Measurements from ENCODE around the gene KRT80. TPM values are rescaled to one million over a fixed set of nuclear protein-coding genes. Genes with fewer than 3 reads are reported as not detected.
A peak's percentile ranks its signal among the peaks of the same experiment; 100 is the strongest.

KRT80 gene
- total RNA-seq, 1 donor from 2014 or later: 8.6 TPM

DNA sequence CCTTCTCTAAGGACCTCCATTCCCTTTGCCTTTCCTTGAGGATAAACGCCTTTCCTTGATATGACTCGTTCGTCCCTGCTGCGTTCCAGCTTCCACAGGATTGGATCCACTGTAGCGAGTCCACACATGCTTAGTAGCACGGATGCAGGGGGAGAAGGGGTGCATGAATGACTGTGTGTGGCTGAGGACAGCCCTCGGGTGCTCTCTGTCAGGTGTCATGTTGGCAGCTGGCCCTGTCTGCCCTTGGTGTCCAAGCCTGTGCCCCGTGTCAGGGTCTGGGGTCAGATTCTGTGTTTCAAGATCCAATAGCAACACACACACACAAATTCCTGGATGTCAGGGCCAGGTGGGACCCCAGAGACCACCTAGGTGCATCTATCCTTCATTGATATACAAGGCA, 17.5 kb upstream of the KRT80 start:
- peak; percentile 42 for DNase-seq
- H3K9me3 ChIP-seq: no peaks in the 10 kb centered on the region

DNA sequence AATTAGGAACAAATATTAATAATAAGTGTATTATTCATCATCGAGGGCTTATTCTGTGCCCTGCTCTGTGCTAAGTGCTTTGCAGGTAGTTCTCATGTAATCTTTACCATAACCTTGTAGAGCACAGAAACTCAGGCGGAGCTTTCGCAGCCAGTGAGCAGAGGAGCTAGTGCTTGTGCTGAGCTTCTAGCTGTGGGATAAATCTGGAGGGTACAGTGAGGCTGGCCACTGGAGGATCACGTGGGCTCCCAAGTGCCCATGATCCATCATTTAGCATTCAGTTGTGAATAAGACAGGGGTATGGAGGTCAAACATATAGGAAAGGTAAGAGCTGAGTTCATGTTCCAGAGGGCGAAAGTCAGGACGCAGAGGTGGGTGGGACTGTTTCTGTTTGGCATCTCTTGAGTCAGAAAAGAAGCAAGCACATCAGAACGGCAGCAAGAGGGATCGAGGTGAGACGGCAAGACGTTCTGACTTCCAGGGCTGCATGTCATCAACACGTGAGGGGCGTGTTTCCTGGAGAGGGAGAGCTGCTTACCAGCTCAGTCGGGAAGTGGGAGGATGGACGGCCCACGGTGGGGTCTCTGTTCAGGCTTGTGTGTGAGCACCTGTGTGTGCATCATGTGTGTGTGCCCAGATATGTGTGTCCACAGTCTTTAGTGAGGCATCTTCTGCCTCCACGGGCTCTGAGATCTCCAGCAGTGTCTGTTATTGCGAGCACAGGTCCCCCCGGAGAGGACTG, 16.8 kb upstream of the KRT80 start:
- intact Hi-C loops (cut with DNase I): no loop called here

More for the DNA sequence above, 17.5 kb upstream of the KRT80 start:
- Histone ChIP-seq H3K4me1 (peaks cover 12% of the 10 kb centered on the region), H3K36me3 (no peaks in the 10 kb centered on the region), H3K27ac (no peak overlapping the region), H3K4me3 (no peak overlapping the region), H3K27me3 (peaks cover 4% of the 10 kb centered on the region)
- no peak for ATAC-seq
- intact Hi-C loops (cut with DNase I): no loop called here
- TF ChIP-seq, protein P1, sequence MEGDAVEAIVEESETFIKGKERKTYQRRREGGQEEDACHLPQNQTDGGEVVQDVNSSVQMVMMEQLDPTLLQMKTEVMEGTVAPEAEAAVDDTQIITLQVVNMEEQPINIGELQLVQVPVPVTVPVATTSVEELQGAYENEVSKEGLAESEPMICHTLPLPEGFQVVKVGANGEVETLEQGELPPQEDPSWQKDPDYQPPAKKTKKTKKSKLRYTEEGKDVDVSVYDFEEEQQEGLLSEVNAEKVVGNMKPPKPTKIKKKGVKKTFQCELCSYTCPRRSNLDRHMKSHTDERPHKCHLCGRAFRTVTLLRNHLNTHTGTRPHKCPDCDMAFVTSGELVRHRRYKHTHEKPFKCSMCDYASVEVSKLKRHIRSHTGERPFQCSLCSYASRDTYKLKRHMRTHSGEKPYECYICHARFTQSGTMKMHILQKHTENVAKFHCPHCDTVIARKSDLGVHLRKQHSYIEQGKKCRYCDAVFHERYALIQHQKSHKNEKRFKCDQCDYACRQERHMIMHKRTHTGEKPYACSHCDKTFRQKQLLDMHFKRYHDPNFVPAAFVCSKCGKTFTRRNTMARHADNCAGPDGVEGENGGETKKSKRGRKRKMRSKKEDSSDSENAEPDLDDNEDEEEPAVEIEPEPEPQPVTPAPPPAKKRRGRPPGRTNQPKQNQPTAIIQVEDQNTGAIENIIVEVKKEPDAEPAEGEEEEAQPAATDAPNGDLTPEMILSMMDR (IDR thresholded peaks at IDR 0.05): no peak

DNA sequence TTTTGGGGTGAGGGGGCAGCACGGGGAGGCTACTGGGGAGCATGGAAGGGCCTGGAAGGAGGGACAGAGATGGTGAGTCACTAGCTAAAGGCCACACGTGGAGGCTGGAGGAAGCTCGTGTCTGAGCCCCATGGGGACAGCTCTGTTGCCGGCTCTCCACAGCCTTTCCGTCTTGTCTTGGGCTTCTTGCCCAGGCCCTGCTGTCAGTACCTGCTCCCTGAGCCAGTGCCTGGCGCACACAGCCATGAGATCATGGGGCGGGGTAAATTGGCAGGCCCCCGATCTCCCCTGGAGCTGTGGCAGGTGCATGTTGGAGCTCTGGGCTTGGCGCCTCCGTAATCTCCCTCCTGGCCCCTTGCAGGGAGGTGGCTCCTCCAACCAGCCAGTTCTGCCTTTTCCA, 16.1 kb upstream of the KRT80 start:
- no peak overlapping the region for H3K27ac ChIP-seq
- H3K36me3 ChIP-seq: no peaks in the 10 kb centered on the region
- TF ChIP-seq, protein P1 (IDR thresholded peaks at IDR 0.05): no peak
- peaks cover 4% of the 10 kb centered on the region for H3K27me3 ChIP-seq
- no peaks in the 10 kb centered on the region for H3K9me3 ChIP-seq
- peak; percentile 36 for ATAC-seq
- peak; percentile 69 for DNase-seq
- no peak overlapping the region for H3K4me3 ChIP-seq
- intact Hi-C loops (cut with DNase I): no loop called here
- peaks cover 13% of the 10 kb centered on the region for H3K4me1 ChIP-seq

More for the DNA sequence above, 16.8 kb upstream of the KRT80 start:
- peak; percentile 38 for DNase-seq
- Histone ChIP-seq H3K36me3 (no peaks in the 10 kb centered on the region), H3K27me3 (peaks cover 4% of the 10 kb centered on the region), H3K9me3 (no peaks in the 10 kb centered on the region), H3K4me1 (peaks cover 11% of the 10 kb centered on the region), H3K27ac (no peak overlapping the region), H3K4me3 (no peak overlapping the region)
- TF ChIP-seq, protein P1 (IDR thresholded peaks at IDR 0.05): no peak
- no peak for ATAC-seq

DNA sequence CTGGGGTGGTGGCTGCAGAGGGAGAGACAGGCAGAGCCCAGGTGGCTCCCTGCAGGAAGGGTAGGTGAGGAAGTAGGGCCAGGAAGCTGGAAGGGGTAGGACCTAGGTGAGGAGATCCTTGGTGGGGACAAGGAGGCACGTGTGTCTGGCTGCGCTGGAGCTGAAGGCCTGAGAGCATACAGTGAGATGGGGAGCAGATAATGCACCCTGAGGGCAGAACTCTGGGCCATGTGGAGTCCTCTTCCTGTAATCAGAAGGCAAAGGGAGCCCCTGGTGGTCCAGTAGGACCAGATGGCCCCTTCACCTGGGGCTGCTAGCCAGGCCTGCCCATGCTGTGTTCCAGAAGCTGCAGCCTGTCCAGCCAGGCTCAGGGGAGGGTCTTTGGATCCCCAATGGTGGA, 15.3 kb upstream of the KRT80 start:
- Histone ChIP-seq H3K4me1 (peaks cover 13% of the 10 kb centered on the region), H3K36me3 (no peaks in the 10 kb centered on the region), H3K27me3 (peaks cover 4% of the 10 kb centered on the region), H3K27ac (no peak overlapping the region), H3K4me3 (no peak overlapping the region), H3K9me3 (no peaks in the 10 kb centered on the region)
- intact Hi-C loops (cut with DNase I): no loop called here
- ATAC-seq: no peak
- TF ChIP-seq, protein P1 (IDR thresholded peaks at IDR 0.05): no peak
- peak; percentile 36 for DNase-seq

DNA sequence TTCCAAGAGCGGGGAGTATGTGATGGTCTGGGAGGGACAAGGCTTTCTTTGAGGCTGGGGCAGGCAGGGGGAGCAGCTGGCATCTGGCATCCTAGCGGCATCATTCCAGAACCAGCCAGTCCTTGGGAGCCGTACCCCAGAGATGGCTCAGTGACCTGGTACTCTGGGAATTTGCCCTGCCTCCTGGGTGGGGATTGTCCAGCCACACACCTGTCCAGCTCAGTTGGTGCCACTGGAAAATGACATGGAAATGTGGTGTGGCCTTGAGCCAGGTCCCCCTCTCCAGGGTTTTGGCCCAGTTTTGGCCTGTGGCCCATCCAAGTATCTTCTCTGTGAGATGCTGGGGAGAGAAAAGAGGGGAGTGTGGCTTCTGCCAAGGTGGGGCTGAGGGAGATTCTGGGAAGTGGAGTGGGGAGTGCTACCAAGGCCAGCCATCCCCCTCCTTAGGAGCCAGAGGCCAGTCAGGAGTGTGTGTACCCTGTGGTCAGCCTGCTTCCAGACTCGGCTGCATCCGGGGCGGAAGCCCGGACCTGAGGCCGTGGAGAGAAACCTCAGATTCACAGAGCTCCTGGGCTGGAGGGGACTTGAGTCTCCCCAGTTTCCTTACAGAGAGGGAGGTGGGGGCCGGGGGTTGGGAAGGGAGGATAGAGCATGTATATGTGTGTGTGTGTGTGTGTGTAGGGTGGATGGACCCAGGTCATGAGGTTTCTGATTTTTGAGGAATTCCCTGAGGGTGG, 14.7 kb upstream of the KRT80 start:
- DNase-seq: peak; percentile 59
- TF ChIP-seq, protein P1 (IDR thresholded peaks at IDR 0.05): no peak
- Histone ChIP-seq H3K36me3 (no peaks in the 10 kb centered on the region), H3K27ac (no peak overlapping the region), H3K27me3 (peaks cover 4% of the 10 kb centered on the region), H3K4me1 (peaks cover 13% of the 10 kb centered on the region), H3K4me3 (no peak overlapping the region), H3K9me3 (no peaks in the 10 kb centered on the region)
- no peak for ATAC-seq
- intact Hi-C loops (cut with DNase I): no loop called here

Measured in upper lobe of right lung (tissue), 1 donor.